Ovary (tissue), 9 donors: ENCODE results near the gene NELL1. TPM values are rescaled to one million over a fixed set of nuclear protein-coding genes. Genes with fewer than 3 reads are reported as not detected.

Experiments
- DNase-seq, 5 donors: peaks; one replicate each; pipeline ENCODE4 v3.0.0-alpha.2; 2019 to 2020
- H3K27ac ChIP-seq, 2 donors: fragments of 200-600 bp; one replicate each; pipeline versions ENCODE4 v1.5.1 to v1.8.0; 2019 to 2022
- H3K27me3 ChIP-seq: fragments of 200-600 bp; one replicate; pipeline ENCODE4 v1.8.0; 2022
- H3K36me3 ChIP-seq: fragments of 200-600 bp; sonication (generic); one replicate; pipeline ENCODE4 v1.5.1; 2019
- H3K4me1 ChIP-seq: one replicate; pipeline ENCODE4 v1.8.1; 2013; ENCODE audit warnings: mild to moderate bottlenecking, moderate library complexity; ENCODE audit not compliant: insufficient read depth
- H3K4me3 ChIP-seq: fragments of 200-600 bp; sonication (generic); one replicate; pipeline ENCODE4 v1.5.1; 2017
- H3K9me3 ChIP-seq, 2 donors: fragments of 200-600 bp in 1 of 2; sonication (generic) in 1 of 2; one replicate each; pipeline versions ENCODE4 v1.5.1 to v1.8.1; 2013 to 2019; ENCODE audit warnings: mild to moderate bottlenecking in 1 of 2, moderate library complexity in 1 of 2
- EP300 ChIP-seq: sonication (generic); formaldehyde crosslinking; IDR thresholded peaks from one replicate; pipeline ENCODE4 v1.6.1; 2017; ENCODE audit warnings: antibody characterized with exemption
- POLR2A ChIP-seq: fragments of 450-650 bp; IDR thresholded peaks from one replicate; pipeline ENCODE4 v1.6.1; 2017; ENCODE audit warnings: antibody characterized with exemption, mild to moderate bottlenecking, moderate library complexity
- WGBS, 3 donors: extraction: QIAGEN DNeasy Blood & Tissue Kit in 1 of 3; methylation state at CpG; one replicate each; pipeline versions ENCODE4 v1.1.5 to v1.1.7; 2013 to 2017; 5-methylcytosine and 5-hydroxymethylcytosine counted together
- intact Hi-C, 4 donors: fragments of 100-400 bp; cut with DNase I; formaldehyde crosslinking; loops; one replicate each; pipeline versions ENCODE4 v1.11.0 to v1.15.1; 2022 to 2023
- polyA plus RNA-seq, 2 donors: library from polyadenylated mRNA; stranded (reverse); fragments of 200-250 nt in 1 of 2; fragments of 350-450 nt in 1 of 2; fragmentation: Illumina TruSeq in 1 of 2; extraction: RNeasy Lipid Tissue Mini Kit (QIAGEN cat#74804) in 1 of 2; gene quantifications; one replicate each; pipeline ENCODE4 v1.2.3, GENCODE V29; 2013 to 2014
- total RNA-seq, 7 donors: library from RNA; depleted of rRNA in 2 of 7; stranded (reverse); fragments of >200 nt in 2 of 7; fragmentation: NEBNext Ultra II Directional in 3 of 7; extraction: Animal tissue kit (Norgen Biotek cat#: 25700) in 3 of 7; gene quantifications; one replicate each; pipeline versions ENCODE4 v1.1.0 to v1.2.4, GENCODE V29; 2016 to 2023
- TF ChIP-seq, protein P1 (sequence below), 3 donors: fragments of 450-650 bp in 2 of 3; fragments of 200-600 bp in 1 of 3; IDR thresholded peaks; one replicate each; pipeline versions ENCODE4 v1.5.1 to v1.8.0; 2016 to 2022; ENCODE audit warnings: antibody characterized with exemption in 3 of 3, mild to moderate bottlenecking in 1 of 3
- donor health status: DM: no; HTN: no; CAD: no; lungs with moderate emphysema.
- donor health status: DM: no; HTN: no; CAD: no.
- donor health status: Bipolar disorder and iron deficiency.
- donor health status: DM: yes; HTN: yes; CAD: no.
- donor health status: DM: no; HTN: no; CAD: no.
- donor health status: DM: yes; HTN: yes; CAD: no.

NELL1 gene
- total and polyA plus RNA-seq, 9 donors: 0.21 to 0.43 (median 0.36) TPM; not detected in 5

DNA sequence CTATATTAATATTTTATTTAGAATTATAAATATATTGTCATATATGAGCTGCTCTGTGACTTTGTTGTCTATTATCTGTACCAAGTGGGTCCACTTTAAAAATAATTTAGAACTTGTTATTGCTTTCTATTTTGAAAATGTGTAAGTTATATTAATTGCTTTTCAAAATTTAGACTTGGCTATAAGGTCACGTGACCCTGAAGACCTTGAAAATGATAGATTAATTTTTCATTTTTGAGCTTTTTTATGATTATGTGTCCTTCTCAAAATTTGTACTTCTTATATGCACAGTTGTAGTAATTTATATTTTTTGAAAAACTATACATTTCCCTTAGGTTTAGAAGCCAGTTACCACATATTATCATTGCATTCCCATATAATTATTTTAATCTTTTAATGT, 826.5 kb downstream of the NELL1 start:
- H3K4me3 ChIP-seq: no peak overlapping the region
- no peaks in the 10 kb centered on the region for H3K9me3 ChIP-seq
- 79 to 87% (median 81%) methylated on average over 1 of the region's 1 CpG for WGBS, 3 donors
- no peaks in the 10 kb centered on the region for H3K27me3 ChIP-seq
- DNase-seq: no peak
- intact Hi-C loops: no loop called here
- no peaks in the 10 kb centered on the region for H3K36me3 ChIP-seq
- TF ChIP-seq EP300 (no peak), POLR2A (no peak)
- TF ChIP-seq, protein P1, sequence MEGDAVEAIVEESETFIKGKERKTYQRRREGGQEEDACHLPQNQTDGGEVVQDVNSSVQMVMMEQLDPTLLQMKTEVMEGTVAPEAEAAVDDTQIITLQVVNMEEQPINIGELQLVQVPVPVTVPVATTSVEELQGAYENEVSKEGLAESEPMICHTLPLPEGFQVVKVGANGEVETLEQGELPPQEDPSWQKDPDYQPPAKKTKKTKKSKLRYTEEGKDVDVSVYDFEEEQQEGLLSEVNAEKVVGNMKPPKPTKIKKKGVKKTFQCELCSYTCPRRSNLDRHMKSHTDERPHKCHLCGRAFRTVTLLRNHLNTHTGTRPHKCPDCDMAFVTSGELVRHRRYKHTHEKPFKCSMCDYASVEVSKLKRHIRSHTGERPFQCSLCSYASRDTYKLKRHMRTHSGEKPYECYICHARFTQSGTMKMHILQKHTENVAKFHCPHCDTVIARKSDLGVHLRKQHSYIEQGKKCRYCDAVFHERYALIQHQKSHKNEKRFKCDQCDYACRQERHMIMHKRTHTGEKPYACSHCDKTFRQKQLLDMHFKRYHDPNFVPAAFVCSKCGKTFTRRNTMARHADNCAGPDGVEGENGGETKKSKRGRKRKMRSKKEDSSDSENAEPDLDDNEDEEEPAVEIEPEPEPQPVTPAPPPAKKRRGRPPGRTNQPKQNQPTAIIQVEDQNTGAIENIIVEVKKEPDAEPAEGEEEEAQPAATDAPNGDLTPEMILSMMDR (IDR thresholded peaks at IDR 0.05): no peak
- H3K4me1 ChIP-seq: no peaks in the 10 kb centered on the region
- H3K27ac ChIP-seq: no peak overlapping the region

DNA sequence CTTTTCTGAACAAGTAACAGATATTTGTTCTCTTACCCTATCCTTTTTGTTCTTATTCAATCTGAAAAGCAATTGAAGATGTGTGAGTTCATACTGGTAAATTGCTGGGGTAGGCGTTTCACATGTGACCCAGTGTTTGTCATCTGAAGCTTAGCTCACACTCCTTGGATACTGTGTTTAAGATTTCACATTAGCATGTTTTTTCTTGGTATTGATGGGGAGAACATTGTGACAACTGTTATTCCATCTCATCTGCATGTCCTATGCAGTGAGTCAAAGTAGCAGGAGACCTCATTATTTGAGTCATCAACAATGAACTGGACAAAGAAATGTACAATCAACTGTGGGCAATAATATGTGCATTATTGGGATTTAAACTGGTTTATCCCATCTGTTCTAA, 831.9 kb downstream of the NELL1 start:
- Histone ChIP-seq H3K9me3 (no peaks in the 10 kb centered on the region), H3K4me3 (no peak overlapping the region), H3K27me3 (no peaks in the 10 kb centered on the region), H3K4me1 (no peaks in the 10 kb centered on the region), H3K27ac (no peak overlapping the region), H3K36me3 (no peaks in the 10 kb centered on the region)
- DNase-seq: no peak
- TF ChIP-seq, protein P1 (IDR thresholded peaks at IDR 0.05): no peak
- no peak for TF ChIP-seq EP300
- intact Hi-C loops: no loop called here
- WGBS, 3 donors: 73 to 83% (median 80%) methylated on average over 1 of the region's 1 CpG

DNA sequence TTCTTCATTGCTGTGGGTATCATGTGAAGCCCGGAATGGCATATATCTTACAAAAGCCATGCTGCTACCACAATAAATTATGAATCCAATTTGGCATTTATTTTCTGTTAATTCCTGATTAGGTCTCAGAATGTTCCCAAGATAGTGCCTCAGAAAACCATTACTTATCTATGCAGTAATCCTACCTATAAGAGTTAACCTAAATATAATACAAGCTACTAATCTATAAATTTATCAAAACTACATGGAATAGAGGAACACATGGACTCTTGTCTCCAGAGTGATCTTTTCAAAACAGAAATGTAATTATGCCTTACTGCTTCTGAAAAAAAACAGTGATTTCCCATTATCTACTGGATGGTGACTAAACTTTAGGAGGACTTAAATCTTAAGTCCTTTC, 835.7 kb downstream of the NELL1 start:
- intact Hi-C loops: no loop called here
- TF ChIP-seq EP300 (no peak), POLR2A (no peak)
- TF ChIP-seq, protein P1 (IDR thresholded peaks at IDR 0.05): no peak
- no peak for DNase-seq
- H3K9me3 ChIP-seq: no peaks in the 10 kb centered on the region
- H3K4me1 ChIP-seq: no peaks in the 10 kb centered on the region
- 81 to 94% (median 91%) methylated on average over 1 of the region's 1 CpG for WGBS, 3 donors
- no peaks in the 10 kb centered on the region for H3K27me3 ChIP-seq
- no peak overlapping the region for H3K4me3 ChIP-seq
- no peaks in the 10 kb centered on the region for H3K36me3 ChIP-seq
- H3K27ac ChIP-seq: no peak overlapping the region

DNA sequence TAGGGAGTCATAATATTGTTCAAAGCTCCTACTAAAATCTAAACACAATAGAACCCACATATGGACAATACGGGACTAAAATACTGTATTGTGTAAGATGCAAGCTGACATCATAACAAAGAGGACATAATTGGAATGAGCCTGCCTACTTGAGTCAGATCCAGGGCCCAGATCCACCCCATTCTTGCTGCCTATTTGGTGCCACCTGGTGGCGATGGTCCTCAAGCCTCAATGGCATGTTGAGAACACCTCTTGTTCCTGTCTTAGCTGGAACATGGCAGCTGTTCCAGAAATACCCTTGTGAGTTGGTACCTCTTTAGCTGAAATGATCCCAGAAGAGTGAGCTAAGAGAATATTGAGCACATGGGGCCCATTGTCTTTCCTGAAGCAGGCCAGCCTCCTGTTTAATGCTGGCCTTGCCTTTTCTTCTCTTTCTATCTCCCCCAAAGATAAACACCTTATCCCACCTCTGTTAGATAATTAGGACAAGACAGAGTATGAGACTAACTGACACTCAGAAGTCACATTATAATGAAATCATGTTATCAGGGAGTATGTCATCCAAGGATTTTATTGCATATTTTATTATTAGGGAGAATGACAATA, 842.6 kb downstream of the NELL1 start:
- H3K9me3 ChIP-seq: no peaks in the 10 kb centered on the region
- no peak overlapping the region for H3K4me3 ChIP-seq
- no peaks in the 10 kb centered on the region for H3K36me3 ChIP-seq
- no peak overlapping the region for H3K27ac ChIP-seq
- DNase-seq: peak in 1 of 5 donors; percentile 14
- intact Hi-C loops: no loop called here
- H3K27me3 ChIP-seq: no peaks in the 10 kb centered on the region
- 34 to 50% (median 44%) methylated on average over 2 of the region's 2 CpGs for WGBS, 3 donors
- no peaks in the 10 kb centered on the region for H3K4me1 ChIP-seq
- TF ChIP-seq EP300: no peak
- no peak for TF ChIP-seq POLR2A
- TF ChIP-seq, protein P1 (IDR thresholded peaks at IDR 0.05): no peak
